HepG2 (cell line): ENCODE measurements around the gene ULK4. TPM values are rescaled to one million over a fixed set of nuclear protein-coding genes. Genes with fewer than 3 reads are reported as not detected.

Source experiments
- ATAC-seq: fragments of 200-7000 bp; cut with Tn5 transposase; 3 replicates; pipeline ENCODE4 v1.9.1; 2020; ENCODE audit warnings: mild to moderate bottlenecking, moderate library complexity
- BruUV-seq: library from RNA; stranded (reverse); fragments of 400-500 nt; replicated peaks from 2 replicates; lab custom pipeline; 2021; lab: Mats Ljungman, UMichigan
- CTCF ChIA-PET: fragments of 300-600 bp; formaldehyde crosslinking; extraction: SDS; loops from one replicate; lab custom pipeline; 2021; ENCODE audit warnings: low total read pairs, inconsistent platforms, low intra/inter-chr PET ratio; lab: Yijun Ruan, JAX
- POLR2A ChIA-PET: fragments of 350-600 bp; sonication (Branson Sonifier 250); formaldehyde crosslinking; loops from one replicate; lab custom pipeline; 2020; ENCODE audit warnings: antibody characterized with exemption, inconsistent platforms; lab: Yijun Ruan, JAX
- DNase-seq: peaks from one replicate; pipeline ENCODE4 v3.0.0-alpha.2; 2015; ENCODE audit warnings: low spot score
- FAIRE-seq: peaks from 3 replicates; lab custom pipeline; 2011; peaks lifted over from hg19 to GRCh38; lab: Jason Lieb, UNC
- H2AFZ ChIP-seq: one replicate; pipeline ENCODE4 v1.6.1; 2011; ENCODE audit warnings: low read length, inconsistent platforms
- H3K27ac ChIP-seq: fragments of 300-600 bp; 3 replicates; pipeline ENCODE4 v1.8.0; 2011; ENCODE audit warnings: mixed run types, mild to moderate bottlenecking, mixed read lengths, low read length, inconsistent platforms; ENCODE audit not compliant: insufficient read depth; ENCODE audit errors: extremely low read length
- H3K27me3 ChIP-seq, 2 experiments: fragments of 200-600 bp in 1 of 2; 2 replicates in 1 of 2; 3 replicates in 1 of 2; pipeline versions ENCODE4 v1.6.0 to v1.8.0; 2011; ENCODE audit warnings: low read length in 2 of 2, mild to moderate bottlenecking in 2 of 2, moderate library complexity in 2 of 2, inconsistent platforms in 1 of 2; ENCODE audit not compliant: insufficient read depth in 2 of 2, control insufficient read depth in 1 of 2
- H3K36me3 ChIP-seq, 2 experiments: fragments of 200-600 bp in 1 of 2; replicated peaks in 1 of 2; 2 replicates in 1 of 2; 3 replicates in 1 of 2; pipeline versions ENCODE4 v1.5.1 to v1.8.0; 2011; ENCODE audit warnings: low read length in 2 of 2, inconsistent platforms in 1 of 2; ENCODE audit not compliant: insufficient read depth in 2 of 2, control insufficient read depth in 1 of 2
- H3K4me1 ChIP-seq: 2 replicates; pipeline ENCODE4 v1.5.1; 2012; ENCODE audit warnings: low read length, inconsistent platforms; ENCODE audit not compliant: insufficient read depth
- H3K4me2 ChIP-seq: 2 replicates; pipeline ENCODE4 v1.6.0; 2011; ENCODE audit warnings: low read depth, low read length, inconsistent platforms
- H3K4me3 ChIP-seq, 3 experiments: fragments of 200-600 bp in 1 of 3; sonication (generic), shearing (Covaris generic) in 1 of 3; replicated peaks in 1 of 3; 2 replicates each; pipeline ENCODE4 v1.5.1; 2011 to 2016; ENCODE audit warnings: low read length in 3 of 3, inconsistent platforms in 2 of 3, low read depth in 2 of 3, mild to moderate bottlenecking in 2 of 3, control low read depth in 1 of 3, mixed read lengths in 1 of 3; ENCODE audit not compliant: insufficient read depth in 1 of 3
- H3K79me2 ChIP-seq: one replicate; pipeline ENCODE4 v1.6.1; 2011; ENCODE audit warnings: low read length, inconsistent platforms; ENCODE audit not compliant: insufficient read depth
- H3K9ac ChIP-seq: 2 replicates; pipeline ENCODE4 v1.6.0; 2011; ENCODE audit warnings: mild to moderate bottlenecking, low read depth, low read length, inconsistent platforms; ENCODE audit not compliant: insufficient read depth
- H3K9me3 ChIP-seq: 2 replicates; pipeline ENCODE4 v1.5.1; 2012; ENCODE audit warnings: mild to moderate bottlenecking, low read length
- H4K20me1 ChIP-seq: 2 replicates; pipeline ENCODE4 v1.6.0; 2011; ENCODE audit warnings: inconsistent platforms, mild to moderate bottlenecking, low read length, moderate library complexity; ENCODE audit not compliant: insufficient read depth
- BCL6 ChIP-seq: IDR thresholded peaks from 2 replicates; pipeline ENCODE4 v1.6.1; 2016; ENCODE audit warnings: missing genetic modification reagents, missing compliant biosample characterization
- CAMTA2 ChIP-seq: sonication (generic); formaldehyde crosslinking; IDR thresholded peaks from 2 replicates; pipeline ENCODE4 v1.4.0; 2020; ENCODE audit warnings: mild to moderate bottlenecking, missing genetic modification reagents, borderline replicate concordance
- CBX1 ChIP-seq: IDR thresholded peaks from one replicate; pipeline ENCODE4 v1.6.1; 2016; ENCODE audit warnings: antibody characterized with exemption, low read depth
- CREB1 ChIP-seq, 2 experiments: fragments of 450-650 bp in 1 of 2; IDR thresholded peaks; 2 replicates each; pipeline ENCODE4 v1.6.1; 2016 to 2017; ENCODE audit warnings: control low read depth in 1 of 2, mild to moderate bottlenecking in 1 of 2, missing compliant biosample characterization in 1 of 2, missing genetic modification characterization in 1 of 2
- CSRNP2 ChIP-seq: sonication (generic); formaldehyde crosslinking; conservative IDR thresholded peaks from 2 replicates; pipeline ENCODE4 v1.8.0; 2022; ENCODE audit warnings: low read depth, missing genetic modification reagents
- HNF4A ChIP-seq: sonication (generic); formaldehyde crosslinking; IDR thresholded peaks from 2 replicates; pipeline ENCODE4 v1.4.0; 2020; ENCODE audit warnings: missing genetic modification reagents
- HOMEZ ChIP-seq: IDR thresholded peaks from 2 replicates; pipeline ENCODE4 v1.6.1; 2016; ENCODE audit warnings: low read depth
- KDM4B ChIP-seq: sonication (generic); formaldehyde crosslinking; IDR thresholded peaks from 2 replicates; pipeline ENCODE4 v1.4.0; 2020; ENCODE audit warnings: missing genetic modification reagents
- KLF15 ChIP-seq: sonication (generic); formaldehyde crosslinking; IDR thresholded peaks from 2 replicates; pipeline ENCODE4 v1.8.1; 2023; ENCODE audit warnings: borderline replicate concordance, mild to moderate bottlenecking, inconsistent platforms, missing genetic modification reagents, mixed read lengths
- NFE2L2 ChIP-seq: fragments of 150-350 bp; IDR thresholded peaks from 2 replicates; pipeline ENCODE4 v1.6.1; 2014; ENCODE audit warnings: low read length
- NR2F2 ChIP-seq: IDR thresholded peaks from 2 replicates; pipeline ENCODE4 v1.6.1; 2012; ENCODE audit warnings: low read depth, inconsistent platforms, borderline replicate concordance
- PITX1 ChIP-seq: sonication (generic); formaldehyde crosslinking; IDR thresholded peaks from 2 replicates; pipeline ENCODE4 v1.5.1; 2020; ENCODE audit warnings: mild to moderate bottlenecking, missing genetic modification reagents
- SMAD1 ChIP-seq: sonication (generic); formaldehyde crosslinking; IDR thresholded peaks from 2 replicates; pipeline ENCODE4 v1.4.0; 2020; ENCODE audit warnings: missing genetic modification reagents, low read depth, mild to moderate bottlenecking, borderline replicate concordance
- SOX13 ChIP-seq, 3 experiments: fragments of 450-650 bp in 1 of 3; sonication (generic) in 1 of 3; formaldehyde crosslinking in 1 of 3; IDR thresholded peaks in 2 of 3; conservative IDR thresholded peaks in 1 of 3; 2 replicates each; pipeline versions ENCODE4 v1.5.0 to v1.6.1; 2016 to 2020; ENCODE audit warnings: antibody characterized with exemption in 1 of 3, mild to moderate bottlenecking in 1 of 3, missing compliant biosample characterization in 1 of 3, missing genetic modification reagents in 1 of 3, moderate library complexity in 1 of 3
- U2AF1 ChIP-seq: fragments of 200-400 bp; formaldehyde crosslinking; optimal IDR thresholded peaks from 2 replicates; pipeline ENCODE3; 2017; ENCODE audit warnings: mild to moderate bottlenecking, low read depth, low read length
- ZFAT ChIP-seq: sonication (generic); formaldehyde crosslinking; conservative IDR thresholded peaks from 2 replicates; pipeline ENCODE4 v1.8.1; 2023; ENCODE audit warnings: missing genetic modification reagents, inconsistent platforms
- ZMYM2 ChIP-seq: sonication (generic); formaldehyde crosslinking; IDR thresholded peaks from 2 replicates; pipeline ENCODE4 v1.8.0; 2022; ENCODE audit warnings: mild to moderate bottlenecking, missing genetic modification reagents
- ZNF232 ChIP-seq: sonication (generic); formaldehyde crosslinking; IDR thresholded peaks from 2 replicates; pipeline ENCODE4 v1.4.0; 2020; ENCODE audit warnings: missing genetic modification reagents, borderline replicate concordance
- ZNF264 ChIP-seq: sonication (generic); formaldehyde crosslinking; IDR thresholded peaks from 2 replicates; pipeline ENCODE4 v1.4.0; 2020; ENCODE audit warnings: missing genetic modification reagents
- ZNF335 ChIP-seq: sonication (generic); formaldehyde crosslinking; IDR thresholded peaks from 2 replicates; pipeline ENCODE4 v1.4.0; 2020; ENCODE audit warnings: missing genetic modification reagents
- ZNF737 ChIP-seq: sonication (generic); formaldehyde crosslinking; IDR thresholded peaks from 2 replicates; pipeline ENCODE4 v1.5.0; 2020; ENCODE audit warnings: missing genetic modification reagents, mild to moderate bottlenecking, borderline replicate concordance
- ZNF83 ChIP-seq: sonication (generic); formaldehyde crosslinking; IDR thresholded peaks from 2 replicates; pipeline ENCODE4 v1.4.0; 2020; ENCODE audit warnings: missing genetic modification reagents, mild to moderate bottlenecking, borderline replicate concordance
- WGBS: methylation state at CpG from one replicate; pipeline ENCODE4 v1.1.6; 2017; ENCODE audit warnings: low lambda C conversion rate; 5-methylcytosine and 5-hydroxymethylcytosine counted together
- in situ Hi-C: cut with HindIII; loops from 2 replicates; pipeline ENCODE4 v1.10.0; 2017; ENCODE audit warnings: low pct_unique_long_range_greater_than_20kb; ENCODE audit not compliant: extremely low pct_ligation_motif_present
- intact Hi-C: fragments of 100-400 bp; cut with micrococcal nuclease; formaldehyde crosslinking; loops from one replicate; pipeline ENCODE4 v1.10.0; 2022; ENCODE audit not compliant: unreplicated experiment
- polyA plus RNA-seq, 8 experiments: library from polyadenylated mRNA; depleted of rRNA in 3 of 8; stranded (reverse) in 7 of 8; unstranded in 1 of 8; fragments of >200 nt; fragmentation: Illumina TruSeq in 4 of 8; extraction: Trizol in 4 of 8; gene quantifications; 2 replicates each; pipeline versions ENCODE4 v1.2.1 to v1.2.3, GENCODE V29; 2011 to 2016; ENCODE audit warnings: low read depth in 4 of 8, missing spikeins in 1 of 8, mixed read lengths in 1 of 8; ENCODE audit not compliant: insufficient read depth in 1 of 8
- total RNA-seq, 5 experiments: library from RNA; depleted of rRNA; stranded (reverse); fragments of >200 nt; fragmentation: Illumina TruSeq; extraction: Trizol; gene quantifications; 2 replicates each; pipeline ENCODE4 v1.2.3, GENCODE V29; 2016; ENCODE audit warnings: low read depth in 1 of 5

ULK4 gene
- total and polyA plus RNA-seq, 2 of the 13 experiments (the other 11 are each of a cell fraction or from before 2014, with no cell fraction given), result 6.7 to 11.8 TPM

GRCh38 chr3:41297750-41298149 lies 664.2 kb downstream of the ULK4 start:
- FAIRE-seq, result no peak
- Histone ChIP-seq H3K27ac (no peak overlapping the region), H3K4me3 (no peak overlapping the region), H4K20me1 (no peaks in the 10 kb centered on the region), H3K4me2 (no peak overlapping the region), H2AFZ (no peak overlapping the region), H3K79me2 (no peaks in the 10 kb centered on the region), H3K4me1 (peaks cover 51% of the 10 kb centered on the region), H3K36me3 (no peaks in the 10 kb centered on the region), H3K9ac (no peak overlapping the region), H3K27me3 (no peaks in the 10 kb centered on the region), H3K9me3 (no peaks in the 10 kb centered on the region)
- ChIA-PET CTCF (no interaction called here), POLR2A (no interaction called here)
- in situ Hi-C loops (no loop called here), intact Hi-C loops (no loop called here)
- ATAC-seq, result peak; percentile 42; the same call in 2 of the 3 replicates
- BruUV-seq, result no TSS peak
- 12% methylated on average over 1 of the region's 1 CpG for WGBS
- no peak for DNase-seq
- TF ChIP-seq CAMTA2 (CRISPR knock-in tag), result no peak
- no peak for TF ChIP-seq SOX13 (IDR thresholded peaks at IDR 0.05)
- TF ChIP-seq SOX13 (CRISPR knock-in tag; conservative IDR thresholded peaks at IDR 0.05 in 1 of 2, IDR thresholded peaks at IDR 0.05 in 1 of 2), result peak in 1 of 2 experiments; percentile 43; a peak in 1 of 4 replicates
- TF ChIP-seq NFE2L2, result no peak
- no peak for TF ChIP-seq ZNF335 (CRISPR knock-in tag)
- peak; percentile 68; the same call in 1 of the 2 replicates for TF ChIP-seq ZNF232 (CRISPR knock-in tag)
- TF ChIP-seq KLF15 (CRISPR knock-in tag), result no peak
- TF ChIP-seq CREB1 (IDR thresholded peaks at IDR 0.05), result no peak
- TF ChIP-seq CREB1 (CRISPR knock-in tag; IDR thresholded peaks at IDR 0.05), result no peak
- no peak for TF ChIP-seq ZNF83 (CRISPR knock-in tag)
- TF ChIP-seq ZNF264 (CRISPR knock-in tag), result no peak
- TF ChIP-seq SMAD1 (CRISPR knock-in tag), result no peak
- peak; percentile 36; the same call in 1 of the 2 replicates for TF ChIP-seq HOMEZ (CRISPR knock-in tag)
- peak; percentile 67; the same call in 1 of the 2 replicates for TF ChIP-seq NR2F2
- no peak for TF ChIP-seq KDM4B
- peak; percentile 32; the same call in 1 of the 2 replicates for TF ChIP-seq HNF4A
- no peak for TF ChIP-seq BCL6 (CRISPR knock-in tag)
- no peak for TF ChIP-seq ZFAT (CRISPR knock-in tag)
- TF ChIP-seq CBX1, result no peak
- no peak for TF ChIP-seq ZMYM2 (CRISPR knock-in tag)
- TF ChIP-seq ZNF737, result no peak
- peak; percentile 31; the same call in 1 of the 2 replicates for TF ChIP-seq PITX1
- no peak for TF ChIP-seq CSRNP2 (CRISPR knock-in tag)
- no peak for TF ChIP-seq U2AF1
